GM21381 (cell line): ENCODE data around the gene MELTF.

ENCODE experiments used
- ATAC-seq: cut with Tn5 transposase; IDR thresholded peaks from one replicate; pipeline ENCODE4 v1.9.1; 2021; ENCODE audit warnings: mild to moderate bottlenecking, moderate library complexity; ENCODE audit not compliant: unreplicated experiment

Gene MELTF

GRCh38 chr3:196995027-196995426, 34.6 kb downstream of the MELTF start:
- ATAC-seq = no peak

DNA sequence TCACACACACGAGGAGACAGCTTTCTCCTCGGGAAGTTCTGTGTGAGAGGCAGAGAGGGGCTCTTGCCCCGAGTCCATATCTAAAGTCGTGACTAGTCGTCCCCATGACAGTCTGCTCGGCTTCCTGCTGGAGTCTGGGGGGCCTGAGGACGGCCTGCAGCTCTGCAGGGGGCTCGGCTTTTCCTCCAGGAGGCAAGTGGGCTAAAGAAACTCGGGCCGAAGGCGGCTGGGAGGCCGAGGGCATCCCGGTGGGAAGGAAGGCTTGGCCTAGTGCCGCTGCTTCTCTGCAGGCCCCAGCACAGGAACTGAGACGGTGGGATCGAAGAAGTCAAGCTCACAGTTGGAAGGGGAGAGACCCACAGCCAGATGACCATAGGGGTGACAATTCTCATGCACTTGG, 35.6 kb downstream of the MELTF start:
- no peak for ATAC-seq

GRCh38 chr3:196992461-196993065, 37.1 kb downstream of the MELTF start:
- no peak for ATAC-seq

DNA sequence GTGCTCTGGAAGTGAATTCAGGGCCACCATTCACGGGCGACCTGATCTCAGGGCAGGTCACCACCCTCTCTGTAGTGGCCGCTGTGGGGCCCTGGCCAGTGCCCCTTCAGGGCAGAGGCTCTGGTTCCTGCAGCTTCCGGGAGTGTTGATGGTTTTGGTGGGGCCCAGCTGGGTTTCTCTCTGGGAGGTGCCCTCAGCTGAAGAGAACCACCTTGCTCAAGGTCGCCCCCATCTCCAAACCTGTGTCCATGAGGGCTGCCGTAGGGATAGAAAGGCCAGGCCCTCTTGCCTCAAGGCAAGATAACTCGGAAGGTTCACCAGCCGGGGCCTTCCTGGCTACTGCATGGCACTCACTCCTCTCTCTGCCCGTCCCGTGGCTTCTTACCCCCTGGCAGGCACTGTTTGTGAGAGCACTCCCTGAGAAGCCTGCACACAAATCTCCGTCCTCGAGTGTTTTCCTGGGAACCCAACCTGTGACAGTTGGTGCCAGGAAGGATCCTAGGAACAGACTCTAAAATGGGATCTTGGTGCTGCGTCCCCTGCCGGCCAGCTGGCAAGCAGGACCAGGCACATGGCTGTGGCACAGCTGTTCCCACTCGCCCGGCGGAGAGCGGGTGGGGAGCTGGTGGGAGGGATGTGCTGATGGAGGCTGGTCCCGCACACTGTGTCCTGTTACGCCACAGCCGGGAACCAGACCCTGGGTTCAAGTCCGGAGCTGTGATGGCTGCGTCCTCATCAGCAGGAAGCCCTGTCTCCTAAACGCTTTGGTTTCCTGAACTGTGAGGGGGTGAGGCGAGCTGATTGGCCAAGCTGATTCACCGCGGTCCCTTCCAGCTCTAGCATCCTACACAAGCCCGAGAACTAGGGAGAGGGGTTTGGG, 37.8 kb downstream of the MELTF start:
- no peak for ATAC-seq

DNA sequence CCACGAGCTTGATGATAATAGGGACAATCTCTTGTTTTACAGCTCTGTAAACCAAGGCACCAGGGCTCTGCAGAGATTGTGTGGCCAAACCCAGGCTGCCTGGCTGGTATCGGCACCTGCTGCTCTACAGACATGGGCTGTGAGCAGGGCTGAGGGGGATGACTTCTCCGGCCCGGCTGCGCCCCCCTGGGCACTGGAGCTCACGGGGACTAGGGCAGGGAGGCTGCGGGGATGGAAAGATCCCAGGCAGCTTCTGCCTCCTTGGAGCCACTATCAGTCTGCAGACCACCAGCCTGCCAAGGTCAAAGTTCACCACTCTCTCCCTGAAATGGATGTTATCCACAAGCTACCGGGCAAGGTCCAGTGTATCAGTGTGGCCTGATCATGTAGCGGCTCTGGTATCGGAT, 39.0 kb downstream of the MELTF start:
- ATAC-seq = no peak

DNA sequence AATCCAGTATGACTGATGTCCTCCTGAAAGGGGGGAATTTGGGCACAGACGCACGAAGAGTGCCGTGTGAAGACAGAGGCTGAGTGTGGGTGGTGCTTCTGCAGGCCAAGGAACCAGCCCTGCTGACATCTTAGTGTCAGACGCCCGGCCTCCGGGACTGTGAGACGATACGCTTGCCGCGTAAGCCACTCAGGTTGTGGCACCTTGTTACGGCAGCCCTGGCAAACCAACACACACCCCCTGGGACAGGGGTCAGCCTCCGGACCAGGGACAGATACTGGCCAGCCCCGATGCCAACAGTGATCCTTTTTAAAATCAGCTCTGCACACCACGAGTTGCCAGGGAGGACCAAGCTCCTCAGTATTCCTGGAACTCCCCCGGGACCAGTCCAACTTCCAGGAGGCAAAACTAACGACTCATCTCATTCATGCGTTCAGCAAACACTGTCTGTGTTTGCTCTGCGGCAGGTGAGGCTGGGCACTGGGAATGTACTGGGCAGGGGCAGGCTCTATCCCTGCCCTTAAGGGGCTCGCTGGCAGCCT, 39.8 kb downstream of the MELTF start:
- no peak for ATAC-seq

DNA sequence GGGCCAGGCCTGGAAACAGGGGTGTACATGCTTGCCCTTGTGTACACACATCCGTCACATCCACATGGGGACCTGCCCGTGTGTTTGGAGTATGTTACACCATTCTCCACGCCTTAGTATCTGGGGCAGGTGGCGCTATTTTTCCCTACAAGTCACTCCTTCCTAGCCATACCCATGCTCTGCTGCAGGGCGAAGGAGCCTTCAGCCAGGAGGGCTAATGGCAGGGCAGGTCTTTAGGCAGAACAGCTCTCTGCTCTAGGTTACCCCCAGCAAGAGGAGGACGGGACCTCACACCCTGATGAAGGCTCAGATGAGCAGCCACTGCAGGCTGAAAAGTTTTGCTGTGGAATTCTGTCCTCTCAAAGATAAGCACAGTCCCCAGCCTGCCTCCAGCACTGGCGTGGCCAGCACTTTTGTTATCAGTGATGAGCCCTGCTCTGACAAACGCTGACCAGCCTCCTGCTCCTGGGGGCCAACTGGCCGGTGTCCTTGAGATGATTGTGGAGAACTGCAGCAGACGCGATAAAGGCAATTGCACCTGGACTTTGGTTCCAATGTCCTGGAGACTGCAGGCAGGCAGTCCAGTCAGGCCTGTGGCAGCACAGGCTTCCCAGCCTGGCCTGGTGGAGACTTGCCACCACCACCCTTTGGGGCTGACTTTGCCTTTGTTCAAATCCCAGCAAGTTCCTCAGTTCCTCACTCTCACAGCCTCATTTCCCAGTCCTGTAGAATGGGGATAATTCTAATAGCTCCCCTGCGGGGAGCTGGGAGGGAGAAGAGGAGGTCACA, 41.2 kb downstream of the MELTF start:
- no peak for ATAC-seq

- no peak for ATAC-seq
These were observed 42.6 kb downstream of the MELTF start for GRCh38 chr3:196987022-196987421.

DNA sequence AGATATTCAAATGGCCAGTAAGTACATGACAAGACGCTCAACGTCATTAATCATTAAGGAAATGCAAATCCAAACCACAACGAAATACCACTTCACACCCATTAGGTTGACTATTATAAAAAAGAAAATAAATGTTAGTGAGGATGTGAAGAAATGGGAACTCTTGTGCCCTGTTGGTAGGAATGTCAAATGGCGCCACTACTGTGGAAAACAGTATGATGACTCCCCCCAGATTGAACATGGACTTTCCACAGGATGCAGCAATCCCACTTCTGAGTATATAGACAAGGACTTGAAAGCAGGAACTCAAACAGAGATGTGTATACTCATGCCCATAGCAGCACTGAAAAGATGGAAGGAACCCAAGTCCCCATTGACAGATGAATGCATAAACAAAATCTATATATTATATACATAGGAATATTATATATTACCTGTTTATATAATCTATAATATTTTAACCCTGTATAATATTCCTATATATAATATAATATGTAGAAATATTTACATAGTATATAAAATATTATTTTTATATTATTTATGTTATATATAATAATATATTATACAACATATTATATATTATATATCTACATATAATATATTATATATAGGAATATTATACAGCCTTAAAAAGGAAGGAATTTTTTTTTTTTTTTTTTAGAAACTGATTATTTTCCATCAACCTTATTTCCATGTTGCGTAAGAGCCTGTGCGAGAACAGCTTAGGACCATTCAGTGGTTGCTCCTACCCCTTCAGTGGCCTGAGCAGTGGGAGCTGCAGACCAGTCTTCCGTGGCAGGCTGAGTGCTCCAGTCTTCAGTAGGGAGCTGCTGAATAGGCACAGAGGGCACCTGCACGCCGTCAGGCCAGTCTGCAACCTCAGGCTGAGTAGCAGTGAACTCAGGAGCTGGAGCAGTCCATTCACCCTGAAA, 43.4 kb downstream of the MELTF start:
- no peak for ATAC-seq

DNA sequence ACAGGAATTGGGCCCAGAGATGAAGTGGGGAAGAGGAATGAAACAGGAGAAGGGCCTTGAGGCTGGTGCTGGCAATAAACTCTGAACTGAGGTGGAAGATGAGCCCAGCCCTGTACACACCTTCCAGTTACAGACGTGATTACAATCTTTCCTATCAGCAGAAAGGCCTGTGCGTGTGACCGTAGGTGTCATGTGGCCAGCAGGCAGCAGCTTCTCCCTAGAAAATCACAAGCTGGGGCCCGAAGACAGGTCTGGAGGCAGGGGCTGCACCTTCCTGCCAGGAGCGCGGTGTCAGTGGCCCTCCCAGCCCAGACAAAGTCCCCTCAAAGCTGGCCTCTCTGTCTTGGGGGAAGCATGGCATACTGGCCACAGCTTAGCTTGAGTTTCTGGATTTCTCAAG, 44.3 kb downstream of the MELTF start:
- no peak for ATAC-seq

DNA sequence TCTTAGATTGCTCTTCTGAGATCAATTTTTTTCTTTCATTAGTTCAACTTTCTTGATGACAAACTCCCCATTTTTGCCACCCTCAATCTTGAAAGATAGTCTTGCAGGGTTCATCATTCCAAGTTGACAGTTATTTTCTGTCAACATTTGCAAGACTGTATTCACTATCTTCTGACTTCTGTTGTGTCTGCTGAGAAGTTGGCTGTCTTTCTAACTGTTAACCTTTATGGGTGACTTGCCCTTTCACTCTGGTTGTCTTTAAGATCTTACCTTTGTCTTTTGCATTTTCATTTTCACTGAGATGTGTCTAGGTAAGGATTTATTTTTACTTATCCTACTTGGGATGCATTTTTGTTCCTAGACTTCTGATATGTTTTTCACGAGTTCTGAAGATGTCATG, 46.4 kb downstream of the MELTF start:
- no peak for ATAC-seq

- ATAC-seq = no peak
These were observed 48.0 kb downstream of the MELTF start for GRCh38 chr3:196981657-196982056.

DNA sequence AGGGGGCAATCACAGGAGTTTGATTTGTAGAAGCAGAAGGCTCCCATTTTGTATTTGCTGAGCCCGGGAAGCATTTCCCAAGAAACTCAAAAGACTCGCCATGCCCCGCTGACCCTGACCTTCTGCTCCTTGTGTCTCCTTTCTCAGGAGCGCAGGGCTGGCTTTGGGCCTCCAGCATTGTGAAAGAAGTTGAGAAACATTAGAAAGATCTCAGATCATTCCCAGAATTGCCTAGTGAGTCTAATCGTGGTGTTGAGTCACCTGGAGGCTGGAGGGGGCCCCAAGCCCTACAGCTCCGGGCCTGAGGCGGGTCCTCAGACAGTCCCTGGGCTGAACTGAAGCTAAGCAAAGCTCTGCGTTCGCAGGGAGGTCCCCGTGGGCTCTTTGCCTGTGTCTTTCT, 50.1 kb downstream of the MELTF start:
- no peak for ATAC-seq

DNA sequence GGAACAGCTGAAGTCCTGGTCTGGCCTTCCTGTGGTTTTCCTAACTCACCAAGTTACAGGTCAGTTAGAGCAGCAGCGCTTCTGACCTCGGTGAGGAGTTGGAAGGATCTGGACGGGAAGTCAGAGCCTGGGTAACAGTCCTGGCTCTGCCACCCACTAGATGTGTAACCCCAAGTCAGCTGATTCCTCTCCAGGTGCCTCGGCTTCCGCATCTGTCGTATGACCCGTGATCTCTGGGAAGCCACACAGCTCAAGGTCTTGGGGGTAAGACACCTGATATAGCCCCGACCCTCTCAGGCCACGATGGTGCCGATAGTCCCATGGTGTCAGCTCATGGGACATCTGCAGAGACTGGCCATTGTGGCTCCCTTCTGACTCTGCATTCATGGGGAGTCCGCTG, 52.7 kb downstream of the MELTF start:
- ATAC-seq = no peak

DNA sequence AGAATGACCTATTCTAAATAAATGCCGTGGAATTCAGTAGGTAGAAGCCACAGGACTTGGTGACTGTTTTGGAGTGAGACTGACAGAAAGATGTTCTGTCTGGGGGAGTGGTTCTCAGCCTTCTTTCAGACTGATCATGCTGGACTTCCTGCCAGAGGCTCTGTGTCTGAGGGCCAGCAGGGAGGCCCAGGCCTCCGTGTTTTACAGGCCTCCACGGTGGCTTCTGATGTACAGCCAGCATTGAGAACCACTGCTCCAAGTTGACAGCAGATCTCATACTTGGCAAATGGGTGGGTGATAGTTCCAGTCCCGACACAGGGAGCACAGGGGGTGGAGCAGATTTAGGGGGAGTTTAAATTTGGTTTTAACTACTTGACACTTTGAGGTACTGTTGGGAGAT, 54.3 kb downstream of the MELTF start:
- ATAC-seq = no peak

DNA sequence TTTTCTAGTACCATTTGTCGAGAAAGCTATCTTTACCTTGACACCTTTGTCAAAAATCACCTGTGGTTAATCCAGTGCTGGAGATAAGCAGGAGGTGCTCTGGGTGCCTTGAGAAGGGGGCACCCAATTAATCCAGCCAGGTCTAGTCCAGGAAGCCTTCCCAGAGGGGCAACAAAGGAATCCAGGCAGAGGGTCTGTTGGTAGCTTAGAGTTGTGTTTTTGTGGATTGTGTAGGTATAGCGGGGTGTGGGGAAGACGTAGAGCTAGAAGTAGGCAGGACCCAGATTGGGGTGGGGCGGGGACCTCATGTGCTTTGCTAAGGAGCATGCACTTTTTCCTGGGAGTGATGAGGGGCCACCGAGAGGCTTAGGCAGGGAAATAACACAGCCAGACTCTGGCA, 55.0 kb downstream of the MELTF start:
- no peak for ATAC-seq

DNA sequence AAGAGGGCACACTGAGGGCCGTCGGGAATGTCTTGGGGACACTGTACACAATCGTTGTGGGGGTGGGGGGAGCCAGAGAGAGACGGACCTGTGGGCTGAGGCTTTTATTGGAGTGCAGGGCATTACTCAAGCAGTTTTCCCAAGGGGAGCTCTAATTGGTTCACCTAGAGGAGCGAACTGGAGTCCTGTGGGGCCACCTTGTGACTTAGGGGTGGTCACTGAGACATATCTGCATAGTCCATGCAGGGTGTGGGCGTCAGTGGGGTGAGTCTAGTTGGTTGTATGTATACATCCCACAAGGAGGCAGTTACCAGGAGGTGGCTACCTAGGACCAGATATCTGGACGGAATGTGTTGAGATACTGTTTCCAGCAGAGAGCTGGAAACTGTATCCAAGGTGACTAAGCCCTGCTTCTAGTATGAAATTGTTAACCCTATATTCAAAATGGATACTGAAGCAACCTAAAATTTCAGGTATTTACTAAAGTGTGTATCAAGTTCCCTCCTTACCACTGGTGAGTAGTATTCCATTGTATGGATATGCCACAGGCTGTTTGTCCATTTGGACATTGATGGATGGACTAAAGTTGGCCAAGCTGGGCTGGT, 58.4 kb downstream of the MELTF start:
- ATAC-seq = no peak

DNA sequence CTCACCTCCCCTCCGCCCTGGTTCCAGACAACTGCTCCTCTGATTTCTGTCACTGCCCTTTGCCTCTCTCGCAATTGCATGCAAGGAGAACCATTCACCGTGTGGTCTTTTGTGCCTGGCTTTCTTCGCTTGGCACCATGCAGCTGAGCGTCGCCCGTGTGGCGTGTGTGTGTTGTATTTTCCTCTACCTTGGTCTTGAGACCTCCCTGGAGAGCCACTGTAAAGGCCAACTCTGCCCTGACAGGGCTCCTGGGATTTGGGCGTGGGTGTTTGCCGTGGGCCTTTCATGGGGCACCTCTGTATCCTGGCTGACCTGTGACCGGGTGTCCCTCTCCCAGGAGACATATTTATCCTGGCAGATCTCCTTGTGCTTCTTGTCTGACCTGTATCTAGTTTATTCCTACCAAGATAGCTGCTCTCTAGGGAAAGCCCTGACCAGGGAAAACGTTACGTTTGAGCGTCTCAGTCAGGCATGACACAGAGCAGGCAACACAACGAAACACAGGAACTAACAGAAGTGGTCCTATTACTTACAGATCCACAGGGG, 59.0 kb downstream of the MELTF start:
- no peak for ATAC-seq

- peak; percentile 55 for ATAC-seq
These were observed 59.7 kb downstream of the MELTF start for GRCh38 chr3:196969660-196970546.
